ENCODE measurements around the gene C1QTNF9B. TPM values are rescaled to one million over a fixed set of nuclear protein-coding genes. Genes with fewer than 3 reads are reported as not detected.

The C1QTNF9B gene
- total RNA-seq, 1 experiment from 2014 or later = not detected

DNA sequence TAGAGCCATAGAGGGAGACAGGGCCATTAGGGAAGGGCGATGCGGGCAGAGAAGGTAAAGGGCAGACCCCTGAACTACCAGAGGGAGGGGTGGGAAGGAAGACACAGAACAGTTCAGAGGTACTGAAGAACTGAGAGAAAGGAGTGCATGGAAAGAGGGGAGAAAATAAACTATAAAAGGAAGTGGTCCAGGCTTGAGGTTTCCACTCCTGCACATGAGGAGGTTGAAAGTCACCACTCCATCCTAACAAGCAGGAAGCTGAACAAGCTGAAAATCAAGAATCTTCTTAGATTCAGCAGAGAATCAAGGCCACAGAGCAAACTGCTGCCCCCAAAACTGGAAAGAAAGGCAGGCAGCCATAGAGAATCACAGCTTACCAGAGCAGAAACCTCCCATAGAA is 53.2 kb downstream of the C1QTNF9B start:
- BruUV-seq (replicated peaks) = no TSS peak
- TF ChIP-seq, protein P1, sequence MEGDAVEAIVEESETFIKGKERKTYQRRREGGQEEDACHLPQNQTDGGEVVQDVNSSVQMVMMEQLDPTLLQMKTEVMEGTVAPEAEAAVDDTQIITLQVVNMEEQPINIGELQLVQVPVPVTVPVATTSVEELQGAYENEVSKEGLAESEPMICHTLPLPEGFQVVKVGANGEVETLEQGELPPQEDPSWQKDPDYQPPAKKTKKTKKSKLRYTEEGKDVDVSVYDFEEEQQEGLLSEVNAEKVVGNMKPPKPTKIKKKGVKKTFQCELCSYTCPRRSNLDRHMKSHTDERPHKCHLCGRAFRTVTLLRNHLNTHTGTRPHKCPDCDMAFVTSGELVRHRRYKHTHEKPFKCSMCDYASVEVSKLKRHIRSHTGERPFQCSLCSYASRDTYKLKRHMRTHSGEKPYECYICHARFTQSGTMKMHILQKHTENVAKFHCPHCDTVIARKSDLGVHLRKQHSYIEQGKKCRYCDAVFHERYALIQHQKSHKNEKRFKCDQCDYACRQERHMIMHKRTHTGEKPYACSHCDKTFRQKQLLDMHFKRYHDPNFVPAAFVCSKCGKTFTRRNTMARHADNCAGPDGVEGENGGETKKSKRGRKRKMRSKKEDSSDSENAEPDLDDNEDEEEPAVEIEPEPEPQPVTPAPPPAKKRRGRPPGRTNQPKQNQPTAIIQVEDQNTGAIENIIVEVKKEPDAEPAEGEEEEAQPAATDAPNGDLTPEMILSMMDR (conservative IDR thresholded peaks at IDR 0.05) = no peak
- no peak for TF ChIP-seq EZH2 (IDR thresholded peaks at IDR 0.05; ENCODE audit: low read depth)
- no peak overlapping the region for H3K4me3 ChIP-seq
- H3K27ac ChIP-seq = no peak overlapping the region
- ChIA-PET POLR2A (ENCODE audit: unreplicated experiment) (no interaction called here), CTCF (no interaction called here)
- no peaks in the 10 kb centered on the region for H3K9me2 ChIP-seq (ENCODE audit: insufficient read depth)
- H3K9me3 ChIP-seq (ENCODE audit: insufficient read depth, low read depth) = no peaks in the 10 kb centered on the region
- no peaks in the 10 kb centered on the region for H3K4me1 ChIP-seq (replicated peaks; ENCODE audit: insufficient read depth)
- H2AFZ ChIP-seq = no peak overlapping the region
- no peak for DNase-seq
- H4K20me1 ChIP-seq (ENCODE audit: insufficient read depth) = no peaks in the 10 kb centered on the region
- H3K36me3 ChIP-seq (ENCODE audit: low read depth) = 0 out of 2 replicates have a peak, but pooled peaks cover 4% of the 10 kb centered on the region
- no peaks in the 10 kb centered on the region for H3K79me2 ChIP-seq (ENCODE audit: low read depth)
- H3K4me2 ChIP-seq = no peak overlapping the region
- H3K27me3 ChIP-seq (ENCODE audit: insufficient read depth, low read depth) = no peaks in the 10 kb centered on the region
- intact Hi-C loops (cut with micrococcal nuclease; ENCODE audit: unreplicated experiment) = no loop called here
- H3F3A ChIP-seq (ENCODE audit: insufficient read depth, low read depth) = no peaks in the 10 kb centered on the region

DNA sequence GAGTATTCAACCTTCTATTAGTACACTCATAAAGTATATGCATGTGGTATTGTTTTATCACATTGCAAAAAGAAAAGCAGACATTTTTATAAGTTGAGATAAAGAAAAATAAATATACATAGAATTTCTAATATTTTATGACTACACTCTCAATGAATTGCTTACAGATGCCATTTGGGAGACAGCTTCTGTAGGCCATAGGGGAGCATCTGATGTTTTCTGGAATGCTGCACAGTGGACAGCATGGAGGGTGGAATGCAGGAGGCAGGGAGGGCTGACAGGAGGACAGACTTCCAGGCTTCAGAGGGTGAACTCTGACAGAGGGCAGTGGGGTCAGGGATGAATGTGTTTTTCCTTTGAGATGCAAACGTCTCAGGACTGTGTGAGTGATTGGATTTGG is 53.9 kb downstream of the C1QTNF9B start:
- H3K27ac ChIP-seq = no peak overlapping the region
- intact Hi-C loops (cut with micrococcal nuclease; ENCODE audit: unreplicated experiment) = no loop called here
- TF ChIP-seq EZH2 (IDR thresholded peaks at IDR 0.05; ENCODE audit: low read depth) = no peak
- TF ChIP-seq, protein P1 (conservative IDR thresholded peaks at IDR 0.05) = no peak

DNA sequence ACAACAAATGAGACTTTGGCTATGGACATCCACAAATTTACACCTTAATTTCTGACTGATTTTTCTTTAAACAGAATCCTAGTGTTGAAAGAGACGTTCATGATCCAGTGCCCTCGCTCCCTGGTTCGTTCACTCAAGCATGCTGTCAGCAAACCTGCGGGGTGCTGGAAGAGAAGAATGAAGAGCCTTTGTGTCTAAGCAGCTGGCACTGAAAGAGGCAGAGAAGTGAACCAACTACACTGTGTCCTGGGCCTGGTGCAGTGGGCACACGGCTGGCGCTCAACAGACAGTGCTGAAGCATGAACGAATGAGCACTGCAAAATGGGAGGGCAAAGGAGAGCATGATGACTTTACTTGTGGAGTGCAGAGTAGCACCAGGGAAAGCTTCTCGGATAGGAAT is 54.9 kb downstream of the C1QTNF9B start:
- Histone ChIP-seq H3K4me1 (replicated peaks; ENCODE audit: insufficient read depth) (no peaks in the 10 kb centered on the region), H3K27ac (no peak overlapping the region), H4K20me1 (ENCODE audit: insufficient read depth) (no peaks in the 10 kb centered on the region), H3K4me3 (no peak overlapping the region), H3K4me2 (no peak overlapping the region), H3F3A (ENCODE audit: insufficient read depth, low read depth) (no peaks in the 10 kb centered on the region), H2AFZ (no peak overlapping the region), H3K9me2 (ENCODE audit: insufficient read depth) (no peaks in the 10 kb centered on the region), H3K9me3 (ENCODE audit: insufficient read depth, low read depth) (no peaks in the 10 kb centered on the region), H3K36me3 (ENCODE audit: low read depth) (0 out of 2 replicates have a peak, but pooled peaks cover 4% of the 10 kb centered on the region), H3K27me3 (ENCODE audit: insufficient read depth, low read depth) (no peaks in the 10 kb centered on the region), H3K79me2 (ENCODE audit: low read depth) (no peaks in the 10 kb centered on the region)
- DNase-seq = peak in 1 of 2 experiments; percentile 26
- BruUV-seq (replicated peaks) = no TSS peak
- POLR2A ChIA-PET (ENCODE audit: unreplicated experiment) = no interaction called here
- CTCF ChIA-PET = no interaction called here
- intact Hi-C loops (cut with micrococcal nuclease; ENCODE audit: unreplicated experiment) = no loop called here
- TF ChIP-seq, protein P1 (conservative IDR thresholded peaks at IDR 0.05) = no peak
- no peak for TF ChIP-seq EZH2 (IDR thresholded peaks at IDR 0.05; ENCODE audit: low read depth)

More for the DNA sequence above, 53.9 kb downstream of the C1QTNF9B start:
- ChIA-PET CTCF (no interaction called here), POLR2A (ENCODE audit: unreplicated experiment) (no interaction called here)
- Histone ChIP-seq H3K36me3 (ENCODE audit: low read depth) (0 out of 2 replicates have a peak, but pooled peaks cover 4% of the 10 kb centered on the region), H3K27me3 (ENCODE audit: insufficient read depth, low read depth) (no peaks in the 10 kb centered on the region), H4K20me1 (ENCODE audit: insufficient read depth) (no peaks in the 10 kb centered on the region), H3K4me3 (no peak overlapping the region), H3F3A (ENCODE audit: insufficient read depth, low read depth) (no peaks in the 10 kb centered on the region), H3K4me2 (no peak overlapping the region), H3K79me2 (ENCODE audit: low read depth) (no peaks in the 10 kb centered on the region), H3K9me2 (ENCODE audit: insufficient read depth) (no peaks in the 10 kb centered on the region), H3K9me3 (ENCODE audit: insufficient read depth, low read depth) (no peaks in the 10 kb centered on the region), H3K4me1 (replicated peaks; ENCODE audit: insufficient read depth) (no peaks in the 10 kb centered on the region), H2AFZ (no peak overlapping the region)
- BruUV-seq (replicated peaks) = no TSS peak
- no peak for DNase-seq

Other genes starting within 250 kb of the C1QTNF9B start
- gene MIPEP, start 8.1 kb downstream of the C1QTNF9B start, total RNA-seq (2021) = 18.6 and 22.9 TPM in 2 replicates

Data from PC-9 (cell line).